SK-N-SH treated with all-trans-retinoic acid at 6 μM for 48 hours (cell line): ENCODE measurements around the gene KLK4.

Source experiments
- ARNTL ChIP-seq: fragments of 450-650 bp; formaldehyde crosslinking; IDR thresholded peaks from 2 replicates; pipeline ENCODE4 v1.5.0; 2020; ENCODE audit warnings: low read depth, mild to moderate bottlenecking, moderate library complexity, borderline replicate concordance
- CSDC2 ChIP-seq: fragments of 250-450 bp; sonication (Bioruptor Pico); IDR thresholded peaks from 2 replicates; pipeline ENCODE4 v1.5.0; 2020; ENCODE audit warnings: mild to moderate bottlenecking, moderate library complexity
- ESRRG ChIP-seq: fragments of 250-450 bp; sonication (Bioruptor Pico); IDR thresholded peaks from 2 replicates; pipeline ENCODE4 v1.6.1; 2021; ENCODE audit warnings: mild to moderate bottlenecking
- TCF4 ChIP-seq: fragments of 250-450 bp; sonication (Bioruptor Pico); IDR thresholded peaks from 2 replicates; pipeline ENCODE4 v1.8.0; 2021; ENCODE audit warnings: mild to moderate bottlenecking, moderate library complexity, borderline replicate concordance
- ZFP3 ChIP-seq: fragments of 250-450 bp; sonication (Bioruptor Pico); IDR thresholded peaks from 2 replicates; pipeline ENCODE4 v1.5.0; 2020; ENCODE audit warnings: mild to moderate bottlenecking, moderate library complexity
- ZFP30 ChIP-seq: fragments of 450-650 bp; formaldehyde crosslinking; IDR thresholded peaks from 2 replicates; pipeline ENCODE4 v1.5.0; 2022; ENCODE audit warnings: mild to moderate bottlenecking, moderate library complexity
- TF ChIP-seq, protein P1 (sequence below): fragments of 250-450 bp; sonication (Bioruptor Pico); IDR thresholded peaks from 2 replicates; pipeline ENCODE4 v1.8.0; 2020; ENCODE audit warnings: mild to moderate bottlenecking, moderate library complexity, borderline replicate concordance
- TF ChIP-seq, protein P2 (sequence below): fragments of 250-450 bp; sonication (Bioruptor Pico); IDR thresholded peaks from 2 replicates; pipeline ENCODE4 v1.5.1; 2021; ENCODE audit warnings: mild to moderate bottlenecking, moderate library complexity
- TF ChIP-seq, protein P3 (sequence below): fragments of 250-450 bp; sonication (Bioruptor Pico); IDR thresholded peaks from 2 replicates; pipeline ENCODE4 v1.5.1; 2020; ENCODE audit warnings: low read depth, mild to moderate bottlenecking, moderate library complexity
- TF ChIP-seq, protein P4 (sequence below): fragments of 250-450 bp; sonication (Bioruptor Pico); IDR thresholded peaks from 2 replicates; pipeline ENCODE4 v1.5.0; 2020; ENCODE audit warnings: mild to moderate bottlenecking, moderate library complexity

DNA sequence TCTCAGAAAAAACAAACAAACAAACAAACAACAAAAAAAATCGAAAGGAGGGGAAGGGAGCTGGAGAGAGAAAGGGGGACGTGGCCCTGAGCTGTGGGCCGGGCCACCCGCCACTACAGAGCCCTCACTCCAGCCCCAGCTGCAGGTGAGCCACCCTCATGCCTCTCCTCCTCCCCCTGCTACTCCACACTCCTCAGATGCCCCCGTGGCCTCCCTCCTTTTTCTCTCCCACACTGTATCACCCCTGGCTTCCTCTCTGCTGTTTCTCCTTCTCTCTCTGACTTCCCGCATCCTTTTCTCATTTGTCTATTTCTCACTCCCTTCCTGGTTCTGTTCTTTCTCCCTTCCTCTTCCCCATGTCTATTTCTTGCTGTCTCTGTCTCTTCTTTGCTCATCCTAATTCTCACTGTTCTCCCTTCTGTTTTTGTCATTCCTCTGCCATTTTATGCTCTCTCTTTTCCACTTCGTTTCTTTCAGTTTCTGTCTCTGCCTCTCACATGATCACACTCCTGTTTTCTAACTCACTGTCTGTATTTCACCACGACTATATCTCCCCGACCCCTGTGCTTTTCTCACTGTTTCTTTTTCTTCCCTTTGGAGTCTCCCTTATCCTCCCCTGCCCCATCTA is 35.3 kb downstream of the KLK4 start:
- no peak for TF ChIP-seq TCF4 (CRISPR knock-in tag)
- no peak for TF ChIP-seq ARNTL
- TF ChIP-seq ZFP3: no peak
- TF ChIP-seq, protein P1, sequence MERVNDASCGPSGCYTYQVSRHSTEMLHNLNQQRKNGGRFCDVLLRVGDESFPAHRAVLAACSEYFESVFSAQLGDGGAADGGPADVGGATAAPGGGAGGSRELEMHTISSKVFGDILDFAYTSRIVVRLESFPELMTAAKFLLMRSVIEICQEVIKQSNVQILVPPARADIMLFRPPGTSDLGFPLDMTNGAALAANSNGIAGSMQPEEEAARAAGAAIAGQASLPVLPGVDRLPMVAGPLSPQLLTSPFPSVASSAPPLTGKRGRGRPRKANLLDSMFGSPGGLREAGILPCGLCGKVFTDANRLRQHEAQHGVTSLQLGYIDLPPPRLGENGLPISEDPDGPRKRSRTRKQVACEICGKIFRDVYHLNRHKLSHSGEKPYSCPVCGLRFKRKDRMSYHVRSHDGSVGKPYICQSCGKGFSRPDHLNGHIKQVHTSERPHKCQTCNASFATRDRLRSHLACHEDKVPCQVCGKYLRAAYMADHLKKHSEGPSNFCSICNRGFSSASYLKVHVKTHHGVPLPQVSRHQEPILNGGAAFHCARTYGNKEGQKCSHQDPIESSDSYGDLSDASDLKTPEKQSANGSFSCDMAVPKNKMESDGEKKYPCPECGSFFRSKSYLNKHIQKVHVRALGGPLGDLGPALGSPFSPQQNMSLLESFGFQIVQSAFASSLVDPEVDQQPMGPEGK (CRISPR knock-in tag): no peak
- TF ChIP-seq, protein P2, sequence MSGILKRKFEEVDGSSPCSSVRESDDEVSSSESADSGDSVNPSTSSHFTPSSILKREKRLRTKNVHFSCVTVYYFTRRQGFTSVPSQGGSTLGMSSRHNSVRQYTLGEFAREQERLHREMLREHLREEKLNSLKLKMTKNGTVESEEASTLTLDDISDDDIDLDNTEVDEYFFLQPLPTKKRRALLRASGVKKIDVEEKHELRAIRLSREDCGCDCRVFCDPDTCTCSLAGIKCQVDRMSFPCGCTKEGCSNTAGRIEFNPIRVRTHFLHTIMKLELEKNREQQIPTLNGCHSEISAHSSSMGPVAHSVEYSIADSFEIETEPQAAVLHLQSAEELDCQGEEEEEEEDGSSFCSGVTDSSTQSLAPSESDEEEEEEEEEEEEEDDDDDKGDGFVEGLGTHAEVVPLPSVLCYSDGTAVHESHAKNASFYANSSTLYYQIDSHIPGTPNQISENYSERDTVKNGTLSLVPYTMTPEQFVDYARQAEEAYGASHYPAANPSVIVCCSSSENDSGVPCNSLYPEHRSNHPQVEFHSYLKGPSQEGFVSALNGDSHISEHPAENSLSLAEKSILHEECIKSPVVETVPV: no peak
- TF ChIP-seq CSDC2 (CRISPR knock-in tag): no peak
- TF ChIP-seq, protein P3, sequence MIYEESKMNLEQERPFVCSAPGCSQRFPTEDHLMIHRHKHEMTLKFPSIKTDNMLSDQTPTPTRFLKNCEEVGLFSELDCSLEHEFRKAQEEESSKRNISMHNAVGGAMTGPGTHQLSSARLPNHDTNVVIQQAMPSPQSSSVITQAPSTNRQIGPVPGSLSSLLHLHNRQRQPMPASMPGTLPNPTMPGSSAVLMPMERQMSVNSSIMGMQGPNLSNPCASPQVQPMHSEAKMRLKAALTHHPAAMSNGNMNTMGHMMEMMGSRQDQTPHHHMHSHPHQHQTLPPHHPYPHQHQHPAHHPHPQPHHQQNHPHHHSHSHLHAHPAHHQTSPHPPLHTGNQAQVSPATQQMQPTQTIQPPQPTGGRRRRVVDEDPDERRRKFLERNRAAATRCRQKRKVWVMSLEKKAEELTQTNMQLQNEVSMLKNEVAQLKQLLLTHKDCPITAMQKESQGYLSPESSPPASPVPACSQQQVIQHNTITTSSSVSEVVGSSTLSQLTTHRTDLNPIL (CRISPR knock-in tag): no peak
- TF ChIP-seq ZFP30 (CRISPR knock-in tag): no peak
- no peak for TF ChIP-seq ESRRG (CRISPR knock-in tag)
- TF ChIP-seq, protein P4, sequence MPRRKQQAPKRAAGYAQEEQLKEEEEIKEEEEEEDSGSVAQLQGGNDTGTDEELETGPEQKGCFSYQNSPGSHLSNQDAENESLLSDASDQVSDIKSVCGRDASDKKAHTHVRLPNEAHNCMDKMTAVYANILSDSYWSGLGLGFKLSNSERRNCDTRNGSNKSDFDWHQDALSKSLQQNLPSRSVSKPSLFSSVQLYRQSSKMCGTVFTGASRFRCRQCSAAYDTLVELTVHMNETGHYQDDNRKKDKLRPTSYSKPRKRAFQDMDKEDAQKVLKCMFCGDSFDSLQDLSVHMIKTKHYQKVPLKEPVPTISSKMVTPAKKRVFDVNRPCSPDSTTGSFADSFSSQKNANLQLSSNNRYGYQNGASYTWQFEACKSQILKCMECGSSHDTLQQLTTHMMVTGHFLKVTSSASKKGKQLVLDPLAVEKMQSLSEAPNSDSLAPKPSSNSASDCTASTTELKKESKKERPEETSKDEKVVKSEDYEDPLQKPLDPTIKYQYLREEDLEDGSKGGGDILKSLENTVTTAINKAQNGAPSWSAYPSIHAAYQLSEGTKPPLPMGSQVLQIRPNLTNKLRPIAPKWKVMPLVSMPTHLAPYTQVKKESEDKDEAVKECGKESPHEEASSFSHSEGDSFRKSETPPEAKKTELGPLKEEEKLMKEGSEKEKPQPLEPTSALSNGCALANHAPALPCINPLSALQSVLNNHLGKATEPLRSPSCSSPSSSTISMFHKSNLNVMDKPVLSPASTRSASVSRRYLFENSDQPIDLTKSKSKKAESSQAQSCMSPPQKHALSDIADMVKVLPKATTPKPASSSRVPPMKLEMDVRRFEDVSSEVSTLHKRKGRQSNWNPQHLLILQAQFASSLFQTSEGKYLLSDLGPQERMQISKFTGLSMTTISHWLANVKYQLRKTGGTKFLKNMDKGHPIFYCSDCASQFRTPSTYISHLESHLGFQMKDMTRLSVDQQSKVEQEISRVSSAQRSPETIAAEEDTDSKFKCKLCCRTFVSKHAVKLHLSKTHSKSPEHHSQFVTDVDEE (CRISPR knock-in tag): no peak
